HG03521 (cell line): ENCODE results near the gene FBXO46.
"Not testable (repeated sequence)": the region's sequence is repeated elsewhere in the genome, so short reads cannot be mapped to it uniquely, and the experiment has no call there.

Experiments used
- ATAC-seq: cut with Tn5 transposase; IDR thresholded peaks from one replicate; pipeline ENCODE4 v1.9.1; 2021; ENCODE audit warnings: mild to moderate bottlenecking, moderate library complexity; ENCODE audit not compliant: unreplicated experiment

FBXO46 gene

GRCh38 chr19:45766296-45766868 is 35.7 kb upstream of the FBXO46 start:
- ATAC-seq, result no peak

GRCh38 chr19:45765702-45766295 is 35.1 kb upstream of the FBXO46 start:
- no peak for ATAC-seq

DNA sequence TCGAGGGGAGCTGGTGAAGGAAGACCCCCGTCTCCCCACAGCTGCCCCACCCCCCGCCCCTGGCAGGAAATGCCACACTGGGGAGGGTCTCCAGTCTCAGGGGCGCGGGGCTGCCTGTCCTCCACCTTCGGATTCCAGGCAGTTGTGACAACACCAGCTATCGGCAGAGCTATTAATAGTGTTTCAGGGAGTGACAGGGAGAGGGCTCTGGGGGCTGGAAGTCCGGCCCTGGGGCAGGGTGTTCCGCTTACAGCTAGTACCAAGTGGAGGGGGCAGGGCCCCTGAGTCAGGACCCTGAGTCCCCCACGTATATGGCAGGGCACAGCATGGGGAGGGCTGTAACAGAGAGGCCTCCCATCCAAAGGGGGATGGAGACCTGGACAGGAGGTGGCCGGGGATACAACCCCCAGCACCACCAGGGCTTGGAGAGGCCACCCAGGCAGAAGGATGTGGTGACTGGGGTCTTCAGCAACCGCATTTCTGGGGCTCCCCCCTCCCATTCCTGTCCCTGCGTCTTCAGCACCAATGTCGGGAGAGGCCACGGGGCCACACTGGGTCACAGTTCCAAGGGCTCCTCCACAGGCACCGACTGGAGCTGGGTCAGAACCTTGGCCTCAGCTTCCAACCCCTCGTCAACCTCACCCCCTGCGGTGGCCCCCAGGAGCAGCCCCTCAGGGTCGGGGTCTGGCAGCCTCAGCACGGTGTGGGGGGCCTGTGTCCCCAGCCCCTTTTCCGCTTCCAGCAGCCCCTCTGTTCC is 34.4 kb upstream of the FBXO46 start:
- no peak for ATAC-seq

GRCh38 chr19:45764475-45764874 is 33.8 kb upstream of the FBXO46 start:
- no peak for ATAC-seq

DNA sequence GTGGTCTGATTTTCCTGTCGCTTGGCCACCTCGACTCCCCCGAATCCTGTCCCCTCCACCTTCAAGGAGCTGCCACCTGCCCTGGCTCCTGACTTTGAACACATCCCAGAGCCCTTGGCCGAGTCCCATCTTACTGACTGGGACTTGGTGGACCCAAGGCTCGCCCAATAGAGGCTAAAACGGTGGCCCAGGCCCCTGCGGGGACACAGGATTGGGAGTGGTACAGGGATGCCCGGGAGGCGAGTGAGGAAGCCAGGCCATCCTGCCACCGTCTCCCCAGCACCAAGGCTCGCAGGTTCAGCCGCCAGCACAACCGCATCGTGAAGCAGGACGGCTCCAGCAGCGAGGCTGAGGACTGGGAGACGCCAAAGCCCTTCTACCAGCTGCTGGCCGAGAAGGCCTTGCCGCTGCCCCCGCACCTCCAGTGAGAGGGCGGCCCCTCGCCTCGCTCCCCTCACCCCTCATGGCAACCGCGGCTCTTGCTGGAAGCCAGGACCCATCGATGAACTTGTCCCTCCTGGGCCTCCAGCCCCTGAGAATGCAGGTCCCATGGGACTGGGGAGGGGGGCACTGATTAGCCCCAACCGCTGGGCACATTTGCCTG is 33.1 kb upstream of the FBXO46 start:
- no peak for ATAC-seq

DNA sequence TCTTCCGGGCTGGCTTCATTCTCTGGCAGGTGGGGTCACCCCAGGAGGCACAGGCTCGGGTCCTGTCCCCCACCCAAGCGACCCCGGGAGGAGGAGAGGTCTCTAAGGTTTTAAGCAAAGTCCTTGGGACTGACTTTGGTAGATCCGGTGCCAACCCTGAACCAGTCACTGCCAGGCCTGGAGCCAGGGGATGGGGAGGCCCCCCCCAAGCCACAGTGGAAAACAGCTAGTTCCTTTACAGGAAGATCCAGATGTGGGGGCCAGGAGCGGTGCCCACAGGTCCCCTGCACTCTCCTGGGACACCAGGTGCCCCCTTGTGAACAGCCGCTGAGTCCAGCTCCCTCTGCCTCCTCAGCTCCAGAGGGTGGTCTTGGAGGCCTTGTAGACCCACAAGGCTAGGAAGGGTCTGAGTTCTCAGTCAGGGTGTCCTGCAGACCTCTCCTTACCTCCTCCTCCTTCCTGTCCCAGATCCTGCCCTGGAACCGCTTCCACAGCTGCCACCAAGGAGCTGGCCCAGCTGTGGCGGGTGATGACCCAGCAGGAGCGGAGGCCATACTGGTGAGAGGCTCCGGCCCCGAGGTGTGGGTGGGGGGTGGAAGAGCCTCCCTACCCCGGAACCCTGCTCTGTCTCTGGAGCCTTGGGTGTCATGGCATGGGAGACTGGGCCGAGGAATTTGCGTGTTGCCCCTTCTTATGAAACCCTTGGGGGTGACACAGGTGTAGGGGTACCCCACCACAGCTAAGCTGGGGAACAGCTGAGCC is 32.4 kb upstream of the FBXO46 start:
- no peak for ATAC-seq

DNA sequence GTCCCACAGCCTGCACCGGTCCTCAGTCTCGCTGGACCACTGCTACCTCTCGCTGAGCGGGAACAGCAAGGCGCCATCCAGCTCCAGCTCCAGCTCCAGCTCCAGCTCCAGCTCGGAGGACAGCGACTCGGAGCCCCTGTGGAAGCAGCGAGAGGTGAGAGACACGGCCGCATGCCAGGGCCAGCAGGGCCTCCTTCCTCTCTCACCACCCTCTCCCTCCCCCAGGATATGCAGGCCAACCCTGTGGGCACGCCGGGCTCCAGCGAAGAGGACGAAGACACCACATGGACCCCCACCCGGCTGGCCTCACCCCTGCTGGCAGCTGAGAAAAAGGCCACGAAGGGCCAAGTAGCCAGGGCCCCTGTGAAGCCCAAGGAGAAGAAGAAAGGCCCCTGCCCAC is 31.0 kb upstream of the FBXO46 start:
- ATAC-seq, result no peak

- ATAC-seq, result no peak
Observed at GRCh38 chr19:45758921-45759320, 28.2 kb upstream of the FBXO46 start.

DNA sequence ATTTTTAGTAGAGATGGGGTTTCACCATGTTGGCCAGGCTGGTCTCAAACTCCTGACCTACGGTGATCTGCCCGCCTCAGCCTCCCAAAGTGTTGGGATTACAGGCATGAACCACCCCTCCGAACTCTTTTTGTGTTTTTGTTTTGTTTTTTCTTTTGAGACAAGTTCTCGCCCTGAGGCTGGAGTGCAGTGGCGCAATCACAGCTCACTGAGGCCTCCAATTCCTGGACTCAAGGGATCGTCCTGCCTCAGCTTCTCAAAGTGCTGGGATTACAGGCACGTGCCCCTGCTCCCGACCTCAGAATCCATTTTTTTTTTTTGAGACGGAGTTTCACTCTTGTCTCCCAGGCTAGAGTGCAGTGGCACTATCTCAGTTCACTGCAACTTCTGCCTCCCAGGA is 27.0 kb upstream of the FBXO46 start:
- ATAC-seq, result no peak

GRCh38 chr19:45754323-45754722 is 23.6 kb upstream of the FBXO46 start:
- ATAC-seq, result no peak

- ATAC-seq, result no peak
Observed at GRCh38 chr19:45753548-45753947, 22.9 kb upstream of the FBXO46 start.

GRCh38 chr19:45752639-45753038 is 21.9 kb upstream of the FBXO46 start:
- no peak for ATAC-seq

GRCh38 chr19:45751483-45751882 is 20.8 kb upstream of the FBXO46 start:
- not testable (repeated sequence) for ATAC-seq

DNA sequence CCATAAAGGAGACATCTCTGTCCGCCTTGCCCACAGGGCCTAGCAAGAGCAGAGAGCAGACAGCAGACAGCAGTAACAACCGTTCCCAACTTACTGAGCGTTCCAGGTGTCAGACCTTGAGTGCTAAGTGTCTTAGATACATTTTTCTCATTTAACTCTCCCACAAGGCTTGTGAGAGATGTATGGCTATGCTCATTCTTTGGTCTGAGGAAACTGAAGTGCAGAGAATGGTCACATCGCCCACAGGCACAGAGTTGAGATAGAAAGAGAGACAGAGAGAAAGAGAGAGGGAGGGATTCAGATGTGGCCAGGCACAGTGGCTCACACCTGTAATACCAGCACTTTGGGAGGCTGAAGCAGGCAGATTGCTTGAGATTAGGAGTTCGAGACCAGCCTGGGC is 16.8 kb upstream of the FBXO46 start:
- ATAC-seq, result no peak

- no peak for ATAC-seq
Observed at GRCh38 chr19:45746866-45747265, 16.2 kb upstream of the FBXO46 start.

DNA sequence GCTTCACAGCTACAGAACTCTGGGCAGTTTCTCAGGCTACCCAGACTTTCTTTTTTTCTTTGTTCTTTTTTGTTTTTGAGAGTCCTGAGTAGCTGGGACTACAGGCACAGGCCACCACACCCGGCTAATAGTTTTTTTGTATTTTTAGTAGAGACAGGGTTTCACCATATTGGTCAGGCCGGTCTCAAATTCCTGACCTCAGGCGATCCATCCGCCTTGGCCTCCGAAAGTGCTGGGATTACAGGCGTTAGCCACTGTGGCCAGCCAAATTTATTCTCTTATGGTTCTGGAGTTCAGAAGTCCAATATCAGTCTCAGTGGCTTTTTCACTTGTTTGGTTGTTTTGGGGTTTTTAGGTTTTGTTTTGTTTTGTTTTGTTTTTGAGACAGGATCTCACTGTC is 14.9 kb upstream of the FBXO46 start:
- ATAC-seq, result no peak

DNA sequence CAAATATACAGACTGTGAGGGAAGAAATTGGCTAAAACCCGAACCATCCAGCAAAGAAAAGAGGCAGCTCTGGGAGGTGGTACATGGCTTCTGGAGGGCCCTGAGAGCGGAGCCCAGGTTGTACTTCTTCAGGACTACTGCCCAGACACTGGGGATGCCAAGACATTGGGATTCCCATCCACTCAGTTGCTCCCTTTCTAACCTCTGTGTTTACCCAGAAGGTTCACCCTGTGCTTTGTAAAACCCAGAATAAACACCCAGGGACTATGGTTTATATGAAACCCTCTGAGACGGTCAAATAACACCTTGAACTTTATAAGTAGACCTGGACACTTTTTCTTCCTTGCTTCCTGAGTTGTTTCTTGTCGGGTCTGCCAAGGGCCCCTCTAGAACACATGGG is 12.3 kb upstream of the FBXO46 start:
- ATAC-seq, result no peak

GRCh38 chr19:45739498-45740439 is 9.1 kb upstream of the FBXO46 start:
- ATAC-seq, result no peak

DNA sequence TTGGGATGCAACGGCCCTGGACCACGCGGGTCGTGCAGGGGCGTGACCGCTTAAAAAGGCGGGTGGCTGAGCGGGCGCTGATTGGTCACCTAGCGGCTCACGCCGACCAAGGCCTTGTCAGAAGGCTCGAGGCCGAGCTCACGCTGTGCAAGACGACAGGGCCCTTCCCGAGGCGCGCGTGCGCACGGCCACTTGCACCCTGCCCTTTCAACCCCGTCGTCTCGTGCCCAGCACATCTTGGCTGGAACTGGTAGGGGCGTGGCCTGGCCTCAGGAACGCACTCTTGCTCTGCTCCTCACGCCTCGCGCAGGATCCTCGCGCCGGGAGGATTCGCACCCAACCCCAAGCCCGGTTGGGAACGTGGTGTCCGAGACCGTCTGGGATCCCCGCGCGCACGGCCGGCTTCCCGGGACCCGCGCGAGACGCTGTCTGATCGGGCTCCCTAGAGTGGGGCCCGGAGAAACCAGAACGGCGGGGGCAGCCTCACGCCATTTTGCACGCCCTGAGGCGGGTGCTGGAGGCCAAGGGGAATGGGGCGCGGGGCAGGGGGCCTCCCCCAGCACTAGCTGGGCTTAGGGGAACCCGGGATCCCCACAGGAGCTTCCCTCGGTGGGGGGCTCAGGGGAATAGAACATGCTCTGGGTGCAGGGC is 2.6 kb upstream of the FBXO46 start, which contains the start of gene MEIOSIN:
Gene MEIOSIN (plus strand): TSS at position 280 of the 651 bp plus-strand sequence. CDS start 1,938 bp downstream, outside the sequence.
- no peak for ATAC-seq
